HepG2 (cell line): ENCODE measurements around the gene ETV5. TPM values are rescaled to one million over a fixed set of nuclear protein-coding genes. Genes with fewer than 3 reads are reported as not detected.

Experiments used
- ELK4 ChIP-seq: sonication (generic); formaldehyde crosslinking; IDR thresholded peaks from 2 replicates; pipeline ENCODE4 v1.9.0; 2021; ENCODE audit warnings: missing genetic modification reagents, borderline replicate concordance
- FUBP1 ChIP-seq: sonication (generic); formaldehyde crosslinking; IDR thresholded peaks from 2 replicates; pipeline ENCODE4 v1.5.1; 2020; ENCODE audit warnings: missing genetic modification reagents, mild to moderate bottlenecking, borderline replicate concordance
- KIAA2018 ChIP-seq: sonication (generic); formaldehyde crosslinking; IDR thresholded peaks from 2 replicates; pipeline ENCODE4 v1.5.0; 2020; ENCODE audit warnings: mild to moderate bottlenecking, missing genetic modification reagents, borderline replicate concordance
- MED1 ChIP-seq: sonication (generic); formaldehyde crosslinking; IDR thresholded peaks from 2 replicates; pipeline ENCODE4 v1.4.0; 2020; ENCODE audit warnings: missing genetic modification reagents
- MXI1 ChIP-seq: IDR thresholded peaks from 3 replicates; pipeline ENCODE4 v1.6.1; 2012; ENCODE audit warnings: low read depth, low read length, inconsistent platforms, borderline replicate concordance
- NFYB ChIP-seq: sonication (generic); formaldehyde crosslinking; IDR thresholded peaks from 2 replicates; pipeline ENCODE4 v1.4.0; 2020; ENCODE audit warnings: missing genetic modification reagents
- SKI ChIP-seq: fragments of 450-650 bp; IDR thresholded peaks from one replicate; pipeline ENCODE4 v1.6.1; 2018; ENCODE audit warnings: mild to moderate bottlenecking; ENCODE audit not compliant: partially characterized antibody
- ZFP90 ChIP-seq: sonication (generic); formaldehyde crosslinking; IDR thresholded peaks from 2 replicates; pipeline ENCODE4 v1.8.0; 2022; ENCODE audit warnings: missing genetic modification reagents, mild to moderate bottlenecking, inconsistent platforms, borderline replicate concordance
- ZKSCAN8 ChIP-seq: IDR thresholded peaks from 2 replicates; pipeline ENCODE4 v1.6.1; 2016; ENCODE audit warnings: borderline replicate concordance, missing genetic modification reagents, missing compliant biosample characterization
- ZNF17 ChIP-seq: sonication (generic); formaldehyde crosslinking; IDR thresholded peaks from 2 replicates; pipeline ENCODE4 v1.5.0; 2020; ENCODE audit warnings: mild to moderate bottlenecking, missing genetic modification reagents
- ZNF414 ChIP-seq: sonication (generic); formaldehyde crosslinking; IDR thresholded peaks from 2 replicates; pipeline ENCODE4 v1.5.0; 2020; ENCODE audit warnings: missing genetic modification reagents
- ZNF597 ChIP-seq: sonication (generic); formaldehyde crosslinking; IDR thresholded peaks from 2 replicates; pipeline ENCODE4 v1.5.0; 2020; ENCODE audit warnings: missing genetic modification reagents
- ZSCAN20 ChIP-seq: sonication (generic); formaldehyde crosslinking; IDR thresholded peaks from 2 replicates; pipeline ENCODE4 v1.4.0; 2020; ENCODE audit warnings: missing genetic modification reagents, mild to moderate bottlenecking, borderline replicate concordance
- polyA plus RNA-seq, 8 experiments: library from polyadenylated mRNA; depleted of rRNA in 3 of 8; stranded (reverse) in 7 of 8; unstranded in 1 of 8; fragments of >200 nt; fragmentation: Illumina TruSeq in 4 of 8; extraction: Trizol in 4 of 8; gene quantifications; 2 replicates each; pipeline versions ENCODE4 v1.2.1 to v1.2.3, GENCODE V29; 2011 to 2016; ENCODE audit warnings: low read depth in 4 of 8, missing spikeins in 1 of 8, mixed read lengths in 1 of 8; ENCODE audit not compliant: insufficient read depth in 1 of 8
- total RNA-seq, 5 experiments: library from RNA; depleted of rRNA; stranded (reverse); fragments of >200 nt; fragmentation: Illumina TruSeq; extraction: Trizol; gene quantifications; 2 replicates each; pipeline ENCODE4 v1.2.3, GENCODE V29; 2016; ENCODE audit warnings: low read depth in 1 of 5

Gene ETV5
- total and polyA plus RNA-seq, 2 of the 13 experiments (the other 11 are each of a cell fraction or from before 2014, with no cell fraction given) = 52.9 to 57.2 TPM

- TF ChIP-seq MED1 = peak; percentile 71
- TF ChIP-seq SKI = peak; percentile 45
- TF ChIP-seq MXI1 = peak; percentile 62; the same call in 2 of the 3 replicates
- no peak for TF ChIP-seq ZKSCAN8 (CRISPR knock-in tag)
- no peak for TF ChIP-seq ZNF597 (CRISPR knock-in tag)
- TF ChIP-seq ELK4 (CRISPR knock-in tag) = no peak
- no peak; the same call in 1 of the 2 replicates for TF ChIP-seq ZSCAN20 (CRISPR knock-in tag)
- no peak for TF ChIP-seq ZFP90
- peak; percentile 94 for TF ChIP-seq NFYB
- no peak for TF ChIP-seq ZNF17 (CRISPR knock-in tag)
- no peak for TF ChIP-seq FUBP1 (CRISPR knock-in tag)
- no peak; the same call in 1 of the 2 replicates for TF ChIP-seq ZNF414 (CRISPR knock-in tag)
- TF ChIP-seq KIAA2018 (CRISPR knock-in tag) = no peak
Observed at GRCh38 chr3:186108941-186109865, at the start of gene ETV5 (continued).
